ENCODE results near the gene MRTFB.

The MRTFB gene

DNA sequence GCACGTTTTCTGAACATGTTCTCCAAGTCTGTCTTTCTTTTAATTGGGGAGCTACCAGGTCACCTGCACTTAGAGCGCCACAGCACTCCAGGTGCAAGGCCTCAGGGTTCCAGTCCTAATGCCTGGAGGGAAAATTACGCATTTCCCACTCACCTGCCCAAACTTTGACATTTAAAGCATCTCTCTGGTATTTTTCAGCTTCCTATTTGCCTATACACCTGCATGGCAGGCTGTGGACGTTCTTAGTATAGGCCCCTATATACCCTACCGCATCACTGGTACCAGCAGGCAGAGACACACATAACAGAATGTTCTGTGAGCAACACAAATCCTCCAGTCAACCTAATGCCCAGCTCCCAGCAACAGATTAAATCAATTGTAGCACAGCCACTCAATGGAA lies 213.3 kb downstream of the MRTFB start:
- Mint-ChIP-seq H3K27ac (no peak overlapping the region), H3K4me1 (peaks cover 19 to 23% of the 10 kb centered on the region in 2 donors), H3K9me3 (peaks cover 4 to 5% of the 10 kb centered on the region in 2 donors), H3K27me3 (peaks cover 0 to 6% of the 10 kb centered on the region in 2 donors), H3K4me3 (no peak overlapping the region), H3K36me3 (peaks cover 2 to 9% of the 10 kb centered on the region in 2 donors)
- no peak for DNase-seq
- ATAC-seq (replicated peaks) = no peak

DNA sequence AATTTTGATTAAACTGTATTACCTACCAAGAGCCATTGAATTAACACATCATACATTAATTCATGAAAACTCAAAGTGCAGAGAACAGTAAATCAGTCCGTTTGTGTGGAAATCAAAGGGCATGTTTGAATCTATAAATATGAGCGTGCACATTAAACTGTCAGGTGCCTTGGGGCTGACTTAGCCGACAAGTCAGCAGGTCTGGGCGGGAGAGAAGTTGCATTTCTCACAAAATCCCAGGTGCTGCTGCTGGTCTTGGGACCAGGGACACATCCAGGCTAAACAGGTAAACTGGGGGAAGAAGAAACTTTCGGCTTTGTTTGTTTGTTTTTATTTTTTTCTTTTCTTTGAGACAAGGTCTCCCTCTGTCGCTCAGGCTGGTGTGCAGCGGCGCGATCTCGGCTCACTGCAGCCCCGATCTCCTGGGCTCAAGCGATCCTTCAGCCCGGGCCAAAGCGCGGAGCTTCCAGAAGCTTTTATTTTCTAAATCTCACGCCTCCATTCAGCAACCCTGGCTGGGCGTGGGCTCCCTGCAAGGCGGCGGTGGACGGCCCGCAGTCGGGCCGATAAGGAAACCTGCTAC lies 213.9 kb downstream of the MRTFB start:
- peak overlapping the region; percentile 97 for H3K27ac Mint-ChIP-seq
- peaks cover 8 to 9% of the 10 kb centered on the region in 2 donors for H3K9me3 Mint-ChIP-seq
- peaks cover 19 to 23% of the 10 kb centered on the region in 2 donors for H3K4me1 Mint-ChIP-seq
- ATAC-seq (replicated peaks) (peak; percentile 67 to 70), DNase-seq (peak; percentile 49)
- H3K4me3 Mint-ChIP-seq = peak overlapping the region; percentile 88 to 90
- peaks cover 2 to 15% of the 10 kb centered on the region in 2 donors for H3K36me3 Mint-ChIP-seq
- peaks cover 0 to 6% of the 10 kb centered on the region in 2 donors for H3K27me3 Mint-ChIP-seq

DNA sequence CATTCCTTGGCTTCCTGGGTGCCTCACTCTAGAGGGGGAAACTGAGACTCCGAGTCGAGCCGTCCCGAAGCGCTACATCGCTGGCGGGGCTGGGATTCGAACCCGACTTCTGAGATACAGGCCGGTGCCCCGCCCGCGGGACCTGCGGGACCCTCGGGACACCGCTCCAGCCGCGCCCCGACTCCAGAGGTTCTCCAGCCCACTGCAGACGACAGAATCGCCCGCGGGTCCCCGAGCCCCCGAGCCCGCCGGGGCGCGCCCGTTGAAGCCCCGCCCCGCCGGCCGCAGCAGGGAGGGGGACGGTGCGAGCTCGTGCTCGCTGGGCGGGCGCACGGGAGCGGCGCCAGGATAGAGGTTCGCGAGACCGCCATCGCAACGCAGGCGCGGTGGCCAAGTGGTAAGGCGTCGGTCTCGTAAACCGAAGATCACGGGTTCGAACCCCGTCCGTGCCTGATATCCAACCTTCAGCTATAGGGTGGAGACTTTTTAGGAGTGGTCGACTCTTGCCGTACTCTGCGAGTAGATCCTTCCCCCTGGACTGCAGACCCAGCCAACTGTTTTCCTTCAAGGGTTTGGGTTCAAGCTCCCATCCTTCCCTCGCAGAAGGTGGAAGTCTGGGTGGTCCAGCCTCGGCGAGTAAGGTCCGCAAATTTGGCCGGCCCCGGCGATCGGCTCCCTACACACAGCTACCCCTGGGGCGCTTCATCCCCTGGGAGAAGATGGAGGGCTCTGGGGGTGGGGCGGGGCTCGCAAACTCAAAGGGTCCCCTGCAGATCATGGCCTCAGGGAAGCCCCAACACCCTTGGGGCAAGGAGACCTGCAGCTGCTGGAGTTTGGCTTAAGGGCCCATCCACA lies 214.6 kb downstream of the MRTFB start:
- DNase-seq = peak; percentile 90
- ATAC-seq (replicated peaks) = peak; percentile 83 to 88
- H3K4me3 Mint-ChIP-seq = peak overlapping the region; percentile 88 to 90
- H3K4me1 Mint-ChIP-seq = peaks cover 19 to 23% of the 10 kb centered on the region in 2 donors
- peaks cover 9 to 11% of the 10 kb centered on the region in 2 donors for H3K9me3 Mint-ChIP-seq
- H3K27me3 Mint-ChIP-seq = peaks cover 0 to 6% of the 10 kb centered on the region in 2 donors
- H3K36me3 Mint-ChIP-seq = peaks cover 2 to 17% of the 10 kb centered on the region in 2 donors
- H3K27ac Mint-ChIP-seq = peak overlapping the region; percentile 97

- peaks cover 19 to 23% of the 10 kb centered on the region in 2 donors for H3K4me1 Mint-ChIP-seq
- H3K9me3 Mint-ChIP-seq = peaks cover 9 to 11% of the 10 kb centered on the region in 2 donors
- H3K36me3 Mint-ChIP-seq = peaks cover 2 to 17% of the 10 kb centered on the region in 2 donors
- peak overlapping the region; percentile 97 for H3K27ac Mint-ChIP-seq
- no peak for DNase-seq
- peak overlapping the region; percentile 88 to 90 for H3K4me3 Mint-ChIP-seq
- H3K27me3 Mint-ChIP-seq = peaks cover 0 to 6% of the 10 kb centered on the region in 2 donors
- peak in 1 of 2 donors; percentile 1 for ATAC-seq (replicated peaks)
Observed at GRCh38 chr16:14286368-14287230, 215.5 kb downstream of the MRTFB start.

DNA sequence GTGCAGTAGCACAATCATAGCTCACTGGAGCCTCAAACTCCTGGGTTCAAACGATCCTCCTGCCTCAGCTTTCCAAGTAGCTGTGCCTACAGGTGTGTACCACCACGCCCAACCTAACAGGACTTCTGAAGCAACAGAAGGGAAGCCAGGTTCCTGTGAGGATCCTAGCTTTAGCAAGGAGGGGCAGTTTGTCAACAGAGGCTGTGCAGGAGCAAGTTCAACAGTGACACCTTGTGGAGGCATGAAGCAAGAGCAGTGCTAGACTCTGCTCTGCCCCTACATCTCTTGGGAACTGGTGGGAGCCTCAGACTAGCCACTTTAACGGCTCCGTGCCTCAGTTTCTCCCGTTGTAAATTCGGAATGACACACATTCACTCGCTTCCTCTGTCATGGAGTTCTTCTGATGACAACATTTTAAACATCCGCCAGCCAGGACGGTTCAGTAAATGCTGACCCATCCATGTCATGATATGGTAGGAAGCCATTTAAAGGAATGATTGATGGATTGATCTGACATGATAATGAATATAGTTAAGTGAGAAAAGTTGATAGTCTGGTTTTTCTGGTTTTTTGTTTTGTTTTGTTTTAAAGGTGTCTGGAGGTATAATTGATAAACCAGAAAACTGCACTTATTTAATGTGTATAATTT lies 218.7 kb downstream of the MRTFB start:
- ATAC-seq (replicated peaks) (no peak), DNase-seq (no peak)
- Mint-ChIP-seq H3K36me3 (peaks cover 2 to 17% of the 10 kb centered on the region in 2 donors), H3K4me3 (no peak overlapping the region), H3K4me1 (peaks cover 18 to 22% of the 10 kb centered on the region in 2 donors), H3K9me3 (peaks cover 9 to 11% of the 10 kb centered on the region in 2 donors), H3K27me3 (peaks cover 0 to 6% of the 10 kb centered on the region in 2 donors), H3K27ac (no peak overlapping the region)

DNA sequence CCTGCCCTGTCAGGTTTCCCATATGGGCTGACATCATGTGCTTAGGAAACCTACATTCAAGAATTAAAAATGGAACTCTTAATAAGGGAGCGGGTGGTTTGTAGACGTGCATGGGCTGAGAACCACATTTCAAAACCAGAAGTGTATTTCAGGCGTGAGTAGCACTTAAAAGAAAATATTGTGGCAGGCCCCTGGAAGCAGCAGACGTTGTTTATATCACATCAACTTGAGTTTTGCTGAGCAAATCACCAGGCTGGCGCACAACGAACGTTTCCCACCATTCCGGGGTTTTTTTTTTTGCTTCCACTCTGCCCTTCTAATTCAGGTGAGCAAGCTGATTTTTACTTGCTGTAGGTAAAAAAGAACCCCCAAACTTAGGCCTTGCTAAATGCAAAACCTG lies 220.2 kb downstream of the MRTFB start:
- Mint-ChIP-seq H3K36me3 (peaks cover 0 to 11% of the 10 kb centered on the region in 2 donors), H3K27me3 (no peaks in the 10 kb centered on the region), H3K9me3 (peaks cover 9 to 11% of the 10 kb centered on the region in 2 donors), H3K4me3 (no peak overlapping the region), H3K4me1 (peaks cover 7 to 11% of the 10 kb centered on the region in 2 donors), H3K27ac (no peak overlapping the region)
- ATAC-seq (replicated peaks) = no peak
- DNase-seq = no peak

DNA sequence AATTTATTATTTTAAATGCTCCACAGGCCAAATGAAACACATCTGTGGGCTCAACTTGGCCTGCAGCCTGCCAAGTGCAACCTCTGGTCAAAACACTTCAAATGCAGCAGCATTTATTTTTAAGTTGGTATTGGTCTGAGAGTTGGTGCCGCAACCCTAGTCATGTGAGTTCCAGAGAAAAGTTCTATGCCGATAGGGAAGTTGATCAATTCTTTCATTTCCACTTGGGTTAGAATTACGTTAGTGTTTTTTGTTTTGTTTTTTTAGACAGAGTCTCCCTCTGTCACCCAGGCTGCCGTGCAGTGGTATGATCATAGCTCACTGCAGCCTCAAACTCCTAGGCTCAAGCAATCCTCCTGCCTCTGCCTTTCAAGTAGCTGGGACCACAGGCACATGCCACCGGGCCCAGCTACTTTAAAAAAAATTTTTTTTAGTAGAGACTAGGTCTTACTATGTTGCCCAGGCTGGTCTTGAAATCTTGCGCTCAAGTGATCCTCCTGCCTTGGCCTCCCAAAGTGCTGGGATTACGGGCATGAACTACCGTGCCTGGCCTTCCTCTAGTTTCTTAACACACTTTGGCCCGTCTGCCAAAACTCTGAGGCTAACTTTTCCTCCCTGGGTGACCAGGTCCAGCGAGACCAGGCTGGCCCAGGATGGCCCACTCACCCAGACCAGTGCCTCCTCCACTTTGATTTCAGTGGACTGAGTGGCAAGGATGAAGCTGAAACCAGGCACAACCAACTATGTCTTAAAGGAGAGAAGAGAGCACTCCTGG lies 221.1 kb downstream of the MRTFB start:
- no peaks in the 10 kb centered on the region for H3K27me3 Mint-ChIP-seq
- H3K36me3 Mint-ChIP-seq = peaks cover 0 to 11% of the 10 kb centered on the region in 2 donors
- no peak for DNase-seq
- no peak overlapping the region for H3K4me3 Mint-ChIP-seq
- H3K9me3 Mint-ChIP-seq = peaks cover 9 to 11% of the 10 kb centered on the region in 2 donors
- peaks cover 0 to 6% of the 10 kb centered on the region in 2 donors for H3K4me1 Mint-ChIP-seq
- no peak for ATAC-seq (replicated peaks)
- no peak overlapping the region for H3K27ac Mint-ChIP-seq

GRCh38 chr16:14296663-14297062 lies 225.5 kb downstream of the MRTFB start:
- Mint-ChIP-seq H3K27ac (no peak overlapping the region), H3K36me3 (peaks cover 0 to 1% of the 10 kb centered on the region in 2 donors), H3K27me3 (peaks cover 0 to 21% of the 10 kb centered on the region in 2 donors), H3K4me3 (no peak overlapping the region), H3K9me3 (no peaks in the 10 kb centered on the region), H3K4me1 (peaks cover 10 to 14% of the 10 kb centered on the region in 2 donors)
- ATAC-seq (replicated peaks) (no peak), DNase-seq (no peak)

GRCh38 chr16:14298374-14299122 lies 227.4 kb downstream of the MRTFB start:
- Mint-ChIP-seq H3K9me3 (no peaks in the 10 kb centered on the region), H3K27me3 (peaks cover 0 to 29% of the 10 kb centered on the region in 2 donors), H3K36me3 (peaks cover 0 to 1% of the 10 kb centered on the region in 2 donors), H3K4me1 (peaks cover 11 to 20% of the 10 kb centered on the region in 2 donors), H3K4me3 (no peak overlapping the region), H3K27ac (no peak overlapping the region)
- no peak for DNase-seq
- ATAC-seq (replicated peaks) = no peak

- DNase-seq (no peak), ATAC-seq (replicated peaks) (peak; percentile 73 to 81)
- Mint-ChIP-seq H3K4me3 (peak overlapping the region; percentile 83 to 85), H3K4me1 (peaks cover 9 to 23% of the 10 kb centered on the region in 2 donors), H3K27me3 (peaks cover 14 to 51% of the 10 kb centered on the region in 2 donors), H3K36me3 (peaks cover 0 to 1% of the 10 kb centered on the region in 2 donors), H3K9me3 (no peaks in the 10 kb centered on the region), H3K27ac (no peak overlapping the region)
Observed at GRCh38 chr16:14300705-14301168, 229.6 kb downstream of the MRTFB start.

DNA sequence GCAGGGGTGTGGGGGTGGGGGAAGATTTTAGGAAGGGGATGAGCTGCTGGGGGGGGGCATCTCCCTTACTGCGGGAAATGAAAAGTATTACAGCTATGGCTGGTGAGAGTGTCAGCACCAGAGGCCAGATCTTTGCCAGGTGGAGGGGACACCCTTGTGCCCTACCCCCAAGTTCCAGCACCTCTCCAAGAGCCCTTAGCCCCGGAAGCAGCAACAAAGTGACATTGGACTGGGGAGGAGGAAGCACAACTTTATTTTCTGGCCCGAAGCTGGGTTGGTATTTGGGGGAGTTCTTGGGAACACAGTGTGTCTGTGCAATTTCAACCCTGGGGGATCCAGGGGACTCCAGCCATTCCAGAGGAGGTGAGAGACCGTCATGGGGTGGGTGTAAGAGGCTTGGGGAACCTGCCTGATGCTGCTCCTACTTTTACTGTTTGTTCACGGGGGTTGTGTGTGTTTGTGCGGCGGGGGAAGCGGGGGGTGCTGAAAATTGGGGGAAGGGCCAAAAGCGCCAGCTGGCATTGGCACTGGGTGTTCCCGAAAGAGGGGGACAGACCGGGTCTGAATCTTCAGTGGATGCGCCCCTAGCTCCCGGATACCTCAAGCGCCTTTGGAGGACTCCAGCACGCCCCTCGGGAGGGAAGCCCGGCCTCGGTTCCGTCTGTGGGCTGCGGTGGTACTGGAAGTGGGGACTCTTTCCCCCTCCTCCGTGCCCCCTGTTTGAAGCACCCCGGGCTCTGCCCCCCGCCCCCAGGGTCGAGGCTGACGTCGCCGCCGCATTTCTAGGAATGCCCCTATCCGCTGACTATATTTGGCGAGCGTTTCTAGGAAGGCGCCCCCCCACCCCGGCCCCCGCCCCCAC lies 230.3 kb downstream of the MRTFB start:
- ATAC-seq (replicated peaks) = peak; percentile 26 to 27
- H3K27me3 Mint-ChIP-seq = peaks cover 14 to 58% of the 10 kb centered on the region in 2 donors
- peaks cover 9 to 23% of the 10 kb centered on the region in 2 donors for H3K4me1 Mint-ChIP-seq
- peak overlapping the region; percentile 32 for H3K27ac Mint-ChIP-seq
- H3K36me3 Mint-ChIP-seq = peaks cover 0 to 1% of the 10 kb centered on the region in 2 donors
- peak overlapping the region; percentile 83 to 85 for H3K4me3 Mint-ChIP-seq
- no peaks in the 10 kb centered on the region for H3K9me3 Mint-ChIP-seq
- no peak for DNase-seq

Measured in stimulated activated naive B cell treated with anti-CD40 and anti-IgM and Interleukin-4, amounts not matched to agents 10 μg/mL and 1 μg/mL and 100 μg/mL, for 72 hours (primary cell).